Stomach smooth muscle (tissue), 2 donors: Measurements from ENCODE around the gene LRRC49.
"Not testable (repeated sequence)": the region's sequence is repeated elsewhere in the genome, so short reads cannot be mapped to it uniquely, and the experiment has no call there.

Experiments used
- H3K27ac ChIP-seq: one replicate; pipeline ENCODE4 v1.7.0; 2013; ENCODE audit warnings: mild to moderate bottlenecking, low read length, inconsistent platforms
- H3K27me3 ChIP-seq, 2 donors: one replicate each; pipeline ENCODE4 v1.7.0; 2013; ENCODE audit warnings: low read length in 2 of 2; ENCODE audit not compliant: insufficient read depth in 2 of 2, control insufficient read depth in 1 of 2
- H3K36me3 ChIP-seq, 2 donors: one replicate each; pipeline ENCODE4 v1.7.0; 2013; ENCODE audit warnings: low read length in 2 of 2; ENCODE audit not compliant: control insufficient read depth in 2 of 2, insufficient read depth in 2 of 2
- H3K4me1 ChIP-seq: one replicate; pipeline ENCODE4 v1.7.0; 2013; ENCODE audit warnings: low read length; ENCODE audit not compliant: control insufficient read depth, insufficient read depth
- H3K4me3 ChIP-seq, 2 donors: one replicate each; pipeline ENCODE4 v1.7.0; 2013; ENCODE audit warnings: low read length in 2 of 2
- H3K9ac ChIP-seq, 2 donors: one replicate each; pipeline ENCODE4 v1.7.0; 2013; ENCODE audit warnings: low read length in 2 of 2, mild to moderate bottlenecking in 1 of 2
- H3K9me3 ChIP-seq, 2 donors: one replicate each; pipeline ENCODE4 v1.7.0; 2013; ENCODE audit warnings: low read length in 2 of 2; ENCODE audit not compliant: control insufficient read depth in 2 of 2
- donor health status: healthy.
- donor health status: Pancreatic carcinoma.

LRRC49 gene

DNA sequence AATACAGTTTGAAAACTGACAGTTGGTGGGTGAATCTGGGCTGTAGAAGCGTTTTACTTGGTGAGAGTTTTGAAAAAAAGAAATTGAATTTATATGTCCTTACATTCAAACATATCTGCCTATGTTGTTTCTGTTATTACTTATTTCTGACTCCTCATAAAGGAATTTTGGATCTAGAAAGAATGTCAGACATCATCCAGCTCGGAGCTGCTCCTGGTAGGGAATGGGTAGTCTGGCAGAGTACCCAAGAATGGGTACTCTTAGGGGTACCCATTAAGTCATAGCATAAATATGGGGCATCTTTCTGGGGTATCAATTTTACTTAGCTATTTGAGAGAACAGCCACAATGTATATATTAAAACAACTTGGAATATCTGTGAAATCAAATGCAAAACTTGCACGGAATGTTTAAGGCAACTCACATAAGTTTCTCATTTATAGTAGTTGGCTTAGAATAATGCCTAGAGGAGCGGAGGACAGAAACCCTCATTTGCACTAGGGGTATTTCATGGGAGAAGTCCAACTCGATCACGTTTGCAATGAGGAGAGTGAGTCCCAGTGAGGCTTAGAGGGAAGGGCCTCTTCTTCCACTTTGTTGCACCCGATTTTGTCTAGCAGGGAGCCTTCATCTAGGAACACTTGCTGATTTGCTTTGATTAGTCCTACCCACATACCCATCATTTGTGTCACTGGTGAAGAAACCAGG lies 36.3 kb upstream of the LRRC49 start:
- Histone ChIP-seq H3K4me1 (peaks cover 25% of the 10 kb centered on the region), H3K9ac (no peak overlapping the region), H3K9me3 (no peaks in the 10 kb centered on the region), H3K36me3 (peaks cover 0 to 6% of the 10 kb centered on the region in 2 donors), H3K27ac (peak overlapping the region; percentile 53), H3K27me3 (no peaks in the 10 kb centered on the region), H3K4me3 (peak overlapping the region in 1 of 2 donors; percentile 29)

DNA sequence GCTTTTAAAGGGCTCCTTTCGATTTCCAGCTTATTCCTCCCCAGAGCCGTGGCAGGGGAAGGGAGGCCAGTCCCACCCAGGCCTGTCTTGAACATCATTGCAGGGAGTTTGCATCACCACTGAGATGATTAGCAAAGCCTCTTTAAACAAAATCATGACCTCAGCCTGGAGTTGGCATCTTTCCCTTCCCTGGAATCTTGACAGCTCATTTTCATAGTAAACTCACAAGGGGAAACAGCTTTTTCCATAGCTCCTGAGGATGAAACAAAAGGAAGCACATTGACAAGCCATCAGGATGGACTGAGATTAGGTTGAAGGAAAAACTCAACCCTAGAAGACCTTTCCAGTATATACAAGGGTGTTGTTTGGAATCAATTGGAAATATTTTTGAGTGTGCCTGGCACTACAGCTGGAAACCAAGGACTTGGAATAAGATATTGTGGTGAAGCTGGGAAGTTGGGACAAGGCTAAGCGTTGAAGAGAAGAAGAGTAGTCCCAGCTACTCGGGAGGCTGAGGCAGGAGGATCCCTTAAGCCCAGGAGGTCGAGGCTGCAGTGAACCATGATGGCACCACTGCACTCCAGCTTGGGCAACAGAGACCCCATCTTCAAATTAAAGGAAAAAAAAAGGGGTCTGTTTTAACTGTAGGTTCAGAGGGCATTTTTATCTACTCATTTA lies 35.6 kb upstream of the LRRC49 start:
- Histone ChIP-seq H3K36me3 (no peaks in the 10 kb centered on the region), H3K9me3 (no peaks in the 10 kb centered on the region), H3K4me1 (peaks cover 25% of the 10 kb centered on the region), H3K27me3 (no peaks in the 10 kb centered on the region), H3K27ac (peak overlapping the region; percentile 53), H3K9ac (no peak overlapping the region), H3K4me3 (peak overlapping the region in 1 of 2 donors; percentile 29)

DNA sequence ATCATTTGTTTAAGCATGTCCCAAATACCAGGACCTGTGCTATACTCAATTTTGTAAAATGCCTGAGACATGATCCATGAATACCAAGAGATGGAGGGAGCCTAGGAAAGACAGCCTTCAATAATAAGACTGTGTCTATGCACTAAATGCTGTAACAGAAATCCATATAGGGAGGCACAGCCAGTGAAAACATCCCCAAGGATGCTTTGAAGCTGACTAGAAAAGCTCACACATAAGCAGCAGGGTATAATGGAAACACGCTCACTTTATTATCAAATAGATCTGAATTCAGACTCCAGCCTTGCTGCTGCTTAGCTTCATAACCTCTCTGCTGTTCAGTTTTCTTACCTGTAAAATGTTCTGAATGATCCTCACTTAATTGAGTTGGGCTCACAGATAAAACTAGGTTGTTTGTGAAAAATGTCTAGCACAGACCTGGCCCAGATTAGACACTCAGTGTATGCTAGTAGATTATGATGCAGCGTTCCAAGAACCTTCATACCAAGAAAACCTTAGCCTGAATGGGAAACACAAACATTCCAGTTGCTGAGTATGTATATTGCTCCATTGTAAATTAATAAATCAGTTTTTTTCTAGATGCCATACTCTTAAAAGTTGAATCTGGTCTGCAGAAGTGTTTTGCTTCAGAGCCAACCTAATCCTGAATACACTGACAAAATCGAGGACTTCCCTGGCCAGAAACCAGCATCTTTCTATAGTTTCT lies 34.9 kb upstream of the LRRC49 start:
- Histone ChIP-seq H3K9ac (no peak overlapping the region), H3K4me1 (peaks cover 25% of the 10 kb centered on the region), H3K4me3 (no peak overlapping the region), H3K9me3 (no peaks in the 10 kb centered on the region), H3K27me3 (no peaks in the 10 kb centered on the region), H3K36me3 (no peaks in the 10 kb centered on the region), H3K27ac (peak overlapping the region; percentile 53)

DNA sequence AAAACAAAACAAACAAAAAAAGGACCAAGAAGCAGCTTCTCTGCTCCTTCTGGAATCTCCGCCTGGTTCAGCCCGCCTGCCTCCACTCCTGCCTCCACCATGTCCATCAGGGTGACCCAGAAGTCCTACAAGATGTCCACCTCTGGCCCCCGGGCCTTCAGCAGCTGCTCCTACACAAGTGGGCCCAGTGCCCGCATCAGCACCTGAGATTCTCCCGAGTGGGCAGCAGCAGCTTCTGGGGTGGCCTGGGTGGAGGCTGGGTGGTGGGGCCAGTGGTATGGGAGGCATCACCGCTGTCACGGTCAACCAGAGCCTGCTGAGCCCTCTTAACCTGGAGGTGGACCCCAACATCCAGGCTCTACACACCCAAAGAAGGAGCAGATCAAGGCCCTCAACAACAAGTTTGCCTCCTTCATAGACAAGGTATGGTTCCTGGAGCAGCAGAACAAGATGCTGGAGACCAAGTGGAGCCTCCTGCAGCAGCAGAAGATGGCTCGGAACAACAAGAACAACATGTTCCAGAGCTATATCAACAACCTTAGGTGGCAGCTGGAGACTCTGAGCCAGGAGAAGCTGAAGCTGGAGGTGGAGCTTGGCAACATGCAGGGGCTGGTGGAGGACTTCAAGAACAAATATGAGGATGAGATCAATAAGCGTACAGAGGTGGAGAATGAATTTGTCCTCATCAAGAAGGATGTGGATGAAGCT lies 33.9 kb upstream of the LRRC49 start:
- not testable (repeated sequence) for H3K27ac ChIP-seq, H3K4me3 ChIP-seq, H3K9ac ChIP-seq, H3K27me3 ChIP-seq, H3K36me3 ChIP-seq, H3K9me3 ChIP-seq
- H3K4me1 ChIP-seq, result peaks cover 18% of the 10 kb centered on the region

DNA sequence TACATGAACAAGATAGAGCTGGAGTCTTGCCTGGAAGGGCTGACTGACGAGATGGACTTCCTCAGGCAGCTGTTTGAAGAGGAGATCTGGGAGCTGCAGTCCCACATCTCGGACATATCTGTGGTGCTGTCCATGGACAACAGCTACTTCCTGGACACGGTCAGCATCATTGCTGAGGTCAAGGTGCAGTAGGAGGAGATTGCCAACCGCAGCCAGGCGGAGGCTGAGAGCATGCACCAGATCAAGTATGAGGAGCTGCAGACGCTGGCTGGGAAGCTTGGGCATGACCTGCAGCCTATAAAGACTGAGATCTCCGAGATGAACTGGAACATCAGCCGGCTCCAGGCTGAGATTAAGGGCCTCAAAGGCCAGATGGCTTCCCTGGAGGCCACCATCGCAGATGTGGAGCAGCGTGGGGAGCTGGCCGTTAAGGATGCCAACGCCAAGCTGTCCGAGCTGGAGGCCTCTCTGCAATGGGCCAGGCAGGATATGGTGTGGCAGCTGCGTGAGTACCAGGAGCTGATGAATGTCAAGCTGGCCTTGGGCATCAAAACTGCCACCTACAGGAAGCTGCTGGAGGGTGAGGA lies 33.2 kb upstream of the LRRC49 start:
- H3K36me3 ChIP-seq, result no peaks in the 10 kb centered on the region
- H3K9ac ChIP-seq, result no peak overlapping the region
- H3K4me3 ChIP-seq, result no peak overlapping the region
- H3K4me1 ChIP-seq, result peaks cover 16% of the 10 kb centered on the region
- no peaks in the 10 kb centered on the region for H3K27me3 ChIP-seq
- H3K27ac ChIP-seq, result no peak overlapping the region
- no peaks in the 10 kb centered on the region for H3K9me3 ChIP-seq

DNA sequence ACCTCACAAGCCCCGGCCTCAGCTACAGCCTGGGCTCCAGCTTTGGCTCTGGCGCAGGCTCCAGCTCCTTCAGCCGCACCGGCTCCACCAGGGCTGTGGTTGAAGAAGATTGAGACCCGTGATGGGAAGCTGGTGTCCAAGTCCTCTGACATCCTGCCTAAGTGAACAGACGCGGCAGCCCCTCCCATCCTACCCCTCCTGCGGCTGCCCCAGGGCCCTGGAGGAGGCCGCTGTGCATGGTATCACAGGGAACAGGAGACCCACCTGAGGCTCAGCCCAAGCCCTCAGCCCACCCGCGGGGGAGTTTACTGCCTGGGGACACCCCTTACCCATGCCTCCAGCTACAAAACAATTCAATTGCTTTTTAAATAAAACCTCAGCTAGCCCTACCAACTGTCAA lies 32.6 kb upstream of the LRRC49 start:
- H3K4me1 ChIP-seq, result peaks cover 12% of the 10 kb centered on the region
- H3K9ac ChIP-seq, result no peak overlapping the region

DNA sequence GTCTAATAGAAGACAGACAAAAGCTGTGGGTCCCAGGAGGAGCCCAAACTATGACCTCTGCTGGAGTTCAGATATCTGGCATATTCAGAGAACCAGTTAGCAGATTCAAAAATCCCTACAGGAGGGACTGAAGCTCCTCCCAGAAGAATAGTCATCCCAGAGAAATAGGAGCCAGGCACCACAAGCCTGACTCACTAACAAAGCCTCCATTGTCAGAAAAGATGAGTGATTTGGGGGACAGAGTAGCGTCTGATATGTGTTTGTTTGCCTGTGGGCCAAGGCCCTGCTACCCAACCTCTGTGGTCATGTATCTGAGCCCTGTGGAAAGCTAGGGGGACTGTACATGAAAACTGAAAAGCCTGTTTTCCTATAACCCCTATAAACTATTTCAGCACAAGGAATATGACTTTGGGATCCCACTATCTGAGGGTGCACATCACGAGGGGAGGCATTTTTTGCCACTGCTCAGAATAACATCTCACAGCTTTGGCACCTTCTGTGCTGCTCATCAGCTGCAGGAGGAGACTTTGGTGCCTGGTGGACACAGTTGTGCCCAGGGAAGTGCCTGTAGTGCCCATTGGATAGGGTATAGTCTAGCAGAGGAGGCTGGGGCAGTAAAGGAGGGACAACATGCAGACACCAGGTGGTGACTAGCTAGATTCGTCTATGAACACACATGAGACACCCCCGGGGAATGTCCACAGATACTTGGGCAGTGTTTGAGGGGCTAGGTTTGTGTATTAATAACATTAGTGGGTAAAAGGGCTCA lies 29.0 kb upstream of the LRRC49 start:
- H3K27ac ChIP-seq, result no peak overlapping the region
- no peak overlapping the region for H3K4me3 ChIP-seq
- H3K4me1 ChIP-seq, result peaks cover 7% of the 10 kb centered on the region
- H3K9me3 ChIP-seq, result no peaks in the 10 kb centered on the region
- H3K27me3 ChIP-seq, result no peaks in the 10 kb centered on the region
- H3K36me3 ChIP-seq, result no peaks in the 10 kb centered on the region
- no peak overlapping the region for H3K9ac ChIP-seq

More for the DNA sequence above, 32.6 kb upstream of the LRRC49 start:
- no peak overlapping the region for H3K27ac ChIP-seq
- no peaks in the 10 kb centered on the region for H3K36me3 ChIP-seq
- no peaks in the 10 kb centered on the region for H3K27me3 ChIP-seq
- no peaks in the 10 kb centered on the region for H3K9me3 ChIP-seq
- no peak overlapping the region for H3K4me3 ChIP-seq

DNA sequence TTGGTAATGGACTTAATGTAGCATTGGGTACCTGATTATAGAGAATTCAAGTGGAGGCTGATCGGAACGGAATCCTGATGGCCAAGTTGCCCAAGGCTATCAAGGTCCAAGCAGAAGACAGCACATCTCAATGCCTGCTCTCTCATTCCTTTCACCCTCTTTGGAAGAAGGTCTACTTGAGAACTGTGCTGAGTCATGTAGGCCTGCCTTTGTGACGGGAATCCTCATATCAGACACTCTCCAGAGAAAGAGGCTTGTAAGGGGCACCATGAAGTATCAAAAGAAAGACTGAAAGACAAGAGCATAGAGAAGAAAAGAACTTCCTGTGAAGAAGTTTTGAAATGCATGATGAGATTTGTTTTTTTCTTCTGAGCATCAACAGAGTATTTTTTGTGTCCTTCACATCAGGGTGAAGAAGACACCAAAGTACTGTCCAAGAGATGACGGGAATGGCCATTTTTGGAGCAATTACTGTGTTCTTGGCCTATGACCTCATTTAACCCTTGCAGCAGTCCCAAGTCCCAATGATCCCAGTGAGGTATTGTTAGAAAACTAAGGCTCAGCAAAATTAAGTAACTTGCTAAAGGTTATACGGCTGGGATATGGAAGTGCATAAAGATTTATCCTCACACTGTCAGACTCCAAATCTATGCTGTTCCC lies 25.5 kb upstream of the LRRC49 start:
- no peaks in the 10 kb centered on the region for H3K36me3 ChIP-seq
- no peaks in the 10 kb centered on the region for H3K27me3 ChIP-seq
- H3K4me3 ChIP-seq, result no peak overlapping the region
- no peak overlapping the region for H3K9ac ChIP-seq
- H3K9me3 ChIP-seq, result no peaks in the 10 kb centered on the region
- peak overlapping the region; percentile 53 for H3K27ac ChIP-seq
- peaks cover 10% of the 10 kb centered on the region for H3K4me1 ChIP-seq

DNA sequence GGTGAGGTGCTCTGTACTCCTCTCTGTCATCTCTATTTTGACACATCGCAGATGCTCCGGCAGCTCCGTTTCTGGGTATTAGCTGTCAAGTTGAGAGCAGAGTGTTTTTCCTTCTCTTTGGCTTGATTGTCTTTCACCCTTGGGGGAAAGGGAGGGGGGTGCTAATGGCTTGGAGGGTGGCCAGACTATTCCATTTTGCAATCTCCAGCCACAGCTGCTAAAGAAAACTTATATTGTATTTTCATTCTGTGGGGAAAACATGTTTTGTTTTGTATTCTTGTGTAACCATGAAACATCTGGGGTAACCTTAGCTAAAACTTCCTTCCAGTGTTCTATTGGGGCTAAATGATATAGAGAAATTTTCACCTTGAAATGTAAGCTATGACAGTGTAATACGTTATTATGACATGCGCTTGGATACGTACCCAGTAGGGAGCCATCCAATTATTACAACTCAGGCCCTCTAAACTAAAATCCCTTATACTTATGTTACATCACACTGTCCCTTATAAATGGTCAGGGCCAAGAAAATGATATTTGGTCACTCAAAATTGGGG lies 24.6 kb upstream of the LRRC49 start:
- H3K4me1 ChIP-seq, result peaks cover 10% of the 10 kb centered on the region
- peak overlapping the region in 1 of 2 donors; percentile 19 for H3K9ac ChIP-seq
- no peaks in the 10 kb centered on the region for H3K27me3 ChIP-seq
- no peaks in the 10 kb centered on the region for H3K9me3 ChIP-seq
- H3K27ac ChIP-seq, result peak overlapping the region; percentile 53
- H3K36me3 ChIP-seq, result no peaks in the 10 kb centered on the region
- H3K4me3 ChIP-seq, result peak overlapping the region; percentile 0 to 17
